Measurements from ENCODE around the gene DNAJB13.

DNA sequence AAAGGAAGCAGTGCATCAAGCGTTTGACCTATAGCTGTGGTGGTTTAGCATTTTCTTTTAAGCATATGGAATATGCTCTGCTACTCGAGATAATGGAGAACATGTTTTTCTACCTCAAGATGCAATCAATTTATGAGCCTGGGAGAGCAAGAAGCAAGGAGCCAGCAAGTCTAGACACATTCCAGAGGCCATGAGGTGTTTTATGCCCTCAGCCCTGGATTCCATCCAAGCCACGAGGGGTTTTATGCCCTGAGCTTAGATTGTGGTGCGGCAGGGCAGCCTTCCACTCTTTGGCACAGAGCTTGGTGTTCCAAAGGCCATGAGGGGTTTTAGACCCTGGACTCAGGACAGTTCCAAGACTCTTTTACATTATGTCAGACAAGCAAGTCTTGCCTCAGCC lies 11.7 kb upstream of the DNAJB13 start:
- TF ChIP-seq ATF3 (CRISPR knock-in tag; conservative IDR thresholded peaks at IDR 0.05) (no peak), CTCF (IDR thresholded peaks at IDR 0.05) (no peak), CREM (CRISPR knock-in tag; IDR thresholded peaks at IDR 0.05) (no peak), MYBL2 (CRISPR knock-in tag; IDR thresholded peaks at IDR 0.05) (no peak), ZNF423 (CRISPR knock-in tag; IDR thresholded peaks at IDR 0.05) (no peak), TEAD4 (CRISPR knock-in tag; IDR thresholded peaks at IDR 0.05) (no peak), ATF1 (CRISPR knock-in tag; IDR thresholded peaks at IDR 0.05) (no peak), ESRRA (CRISPR knock-in tag; IDR thresholded peaks at IDR 0.05; ENCODE audit: borderline replicate concordance) (no peak)
- TF ChIP-seq, protein P1, sequence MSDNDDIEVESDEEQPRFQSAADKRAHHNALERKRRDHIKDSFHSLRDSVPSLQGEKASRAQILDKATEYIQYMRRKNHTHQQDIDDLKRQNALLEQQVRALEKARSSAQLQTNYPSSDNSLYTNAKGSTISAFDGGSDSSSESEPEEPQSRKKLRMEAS (CRISPR knock-in tag; IDR thresholded peaks at IDR 0.05), result no peak

Data from WTC11 (cell line).